A673 (cell line): Measurements from ENCODE around the gene DENND2D.

ENCODE experiments used
- EZH2 ChIP-seq: fragments of 200-600 bp; sonication (generic); IDR thresholded peaks from 2 replicates; pipeline ENCODE4 v1.6.1; 2017; ENCODE audit warnings: borderline replicate concordance, low read depth, mild to moderate bottlenecking, mixed read lengths, antibody characterized with exemption, low read length; ENCODE audit not compliant: poor library complexity, severe bottlenecking
- TF ChIP-seq, protein P1 (sequence below): fragments of 300-800, 200-600 bp; sonication (generic); conservative IDR thresholded peaks from 2 replicates; pipeline ENCODE4 v1.5.1; 2017; ENCODE audit warnings: low read depth, mild to moderate bottlenecking, antibody characterized with exemption, low read length, moderate library complexity, mixed read lengths

DNA sequence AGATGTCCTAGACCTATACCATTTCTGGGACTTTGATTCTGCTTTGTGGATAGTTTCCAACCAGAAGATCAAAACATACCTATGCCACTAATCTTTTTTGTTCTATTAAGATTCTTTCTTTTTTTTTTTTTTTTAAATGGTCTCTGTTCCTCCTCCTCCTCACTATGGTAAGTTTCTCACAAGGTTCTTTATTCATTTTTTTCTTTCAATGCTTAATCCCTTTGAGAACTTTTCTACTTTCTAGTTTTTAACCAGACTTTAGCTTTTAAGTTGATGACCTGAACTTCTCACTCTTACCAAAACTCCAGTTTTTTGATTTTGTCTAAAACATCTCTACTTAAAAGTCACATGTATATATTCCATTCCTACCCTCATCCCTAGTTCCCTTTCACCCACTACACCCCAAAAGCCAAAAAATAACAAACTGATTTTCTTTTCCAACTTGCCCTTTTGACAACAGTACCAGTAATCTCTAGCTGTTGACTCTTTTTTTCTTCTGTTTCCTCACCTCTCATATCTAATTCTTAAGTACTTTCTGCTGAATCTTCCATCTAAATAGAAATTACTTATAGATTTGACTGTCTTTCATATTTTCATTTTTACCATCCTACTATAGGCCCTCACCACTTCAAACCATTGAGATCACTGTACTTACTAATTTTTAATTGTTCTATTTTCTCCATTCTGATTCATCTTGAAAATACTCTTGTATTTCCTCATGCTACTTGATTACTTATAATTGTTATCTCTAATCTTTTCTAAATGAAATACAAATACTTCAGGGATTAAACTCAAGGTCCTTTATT is 54.3 kb downstream of the DENND2D start:
- TF ChIP-seq, protein P1, sequence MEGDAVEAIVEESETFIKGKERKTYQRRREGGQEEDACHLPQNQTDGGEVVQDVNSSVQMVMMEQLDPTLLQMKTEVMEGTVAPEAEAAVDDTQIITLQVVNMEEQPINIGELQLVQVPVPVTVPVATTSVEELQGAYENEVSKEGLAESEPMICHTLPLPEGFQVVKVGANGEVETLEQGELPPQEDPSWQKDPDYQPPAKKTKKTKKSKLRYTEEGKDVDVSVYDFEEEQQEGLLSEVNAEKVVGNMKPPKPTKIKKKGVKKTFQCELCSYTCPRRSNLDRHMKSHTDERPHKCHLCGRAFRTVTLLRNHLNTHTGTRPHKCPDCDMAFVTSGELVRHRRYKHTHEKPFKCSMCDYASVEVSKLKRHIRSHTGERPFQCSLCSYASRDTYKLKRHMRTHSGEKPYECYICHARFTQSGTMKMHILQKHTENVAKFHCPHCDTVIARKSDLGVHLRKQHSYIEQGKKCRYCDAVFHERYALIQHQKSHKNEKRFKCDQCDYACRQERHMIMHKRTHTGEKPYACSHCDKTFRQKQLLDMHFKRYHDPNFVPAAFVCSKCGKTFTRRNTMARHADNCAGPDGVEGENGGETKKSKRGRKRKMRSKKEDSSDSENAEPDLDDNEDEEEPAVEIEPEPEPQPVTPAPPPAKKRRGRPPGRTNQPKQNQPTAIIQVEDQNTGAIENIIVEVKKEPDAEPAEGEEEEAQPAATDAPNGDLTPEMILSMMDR = no peak
- TF ChIP-seq EZH2 = no peak
